G401.6 (cell line): ENCODE data around the gene STK4.

Experiments
- FAIRE-seq: peaks from 2 replicates; lab custom pipeline; 2012; peaks lifted over from hg19 to GRCh38; lab: Jason Lieb, UNC

Gene STK4

GRCh38 chr20:44966030-44966961, at the start of gene STK4:
Gene STK4 (plus strand): TSS chr20:44966512. CDS start chr20:44966569, 57 bp downstream.
- peak; percentile 23 for FAIRE-seq

DNA sequence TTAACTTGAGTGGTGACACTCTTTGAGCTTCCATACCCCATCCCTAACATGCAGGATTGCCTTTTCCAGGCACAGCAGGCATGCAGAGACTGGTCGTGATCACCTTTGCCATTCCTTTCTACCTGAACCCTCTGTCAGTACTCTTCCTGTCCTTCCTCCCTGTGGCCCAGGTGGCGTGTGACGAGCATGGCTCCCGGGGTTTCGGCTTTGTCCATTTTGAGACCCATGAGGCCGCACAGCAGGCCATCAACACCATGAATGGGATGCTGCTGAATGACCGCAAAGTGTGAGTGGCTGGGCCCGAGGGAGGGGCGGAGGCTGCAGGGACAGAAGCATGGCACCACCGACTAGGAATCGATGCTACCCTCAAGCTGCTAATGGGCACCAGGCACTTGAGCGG, 49.7 kb upstream of the STK4 start:
- no peak for FAIRE-seq

- no peak for FAIRE-seq
Observed at GRCh38 chr20:44917399-44917798, 48.9 kb upstream of the STK4 start.

GRCh38 chr20:44918342-44918741, 48.0 kb upstream of the STK4 start:
- no peak for FAIRE-seq

DNA sequence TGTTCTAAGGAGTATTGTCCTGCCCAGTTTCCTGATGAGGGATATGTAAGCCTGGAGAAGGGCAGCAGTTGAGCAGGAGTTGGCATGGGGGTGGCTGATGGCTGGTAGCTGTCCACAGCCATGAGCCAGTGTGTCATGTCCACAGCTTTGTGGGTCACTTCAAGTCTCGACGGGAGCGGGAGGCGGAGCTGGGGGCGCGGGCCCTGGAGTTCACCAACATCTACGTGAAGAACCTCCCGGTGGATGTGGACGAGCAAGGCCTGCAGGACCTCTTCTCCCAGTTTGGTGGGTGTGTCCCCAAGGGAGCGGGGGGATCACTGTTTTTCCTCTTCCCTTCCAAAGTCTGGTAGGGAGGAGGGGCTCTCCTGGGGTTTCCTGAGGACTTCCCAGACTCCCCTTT, 47.6 kb upstream of the STK4 start:
- no peak for FAIRE-seq

DNA sequence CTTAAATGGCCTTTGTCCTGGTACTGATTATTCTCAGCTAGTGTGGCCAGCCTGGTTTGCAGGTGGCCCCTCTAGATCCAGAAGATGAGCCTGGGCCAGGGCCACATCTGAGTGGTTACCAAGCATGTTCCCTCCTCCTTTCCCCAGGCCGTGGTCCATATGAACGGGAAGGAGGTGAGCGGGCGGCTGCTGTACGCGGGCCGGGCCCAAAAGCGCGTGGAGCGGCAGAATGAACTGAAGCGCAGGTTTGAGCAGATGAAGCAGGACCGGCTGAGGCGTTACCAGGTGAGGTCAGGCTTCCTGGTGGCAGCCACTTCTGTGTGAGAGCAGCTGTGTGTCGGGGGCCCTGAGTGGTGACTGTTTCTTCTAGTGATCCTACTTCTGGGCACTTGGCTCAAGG, 44.9 kb upstream of the STK4 start:
- FAIRE-seq: no peak

- FAIRE-seq: no peak
Observed at GRCh38 chr20:44924541-44924940, 41.8 kb upstream of the STK4 start.

DNA sequence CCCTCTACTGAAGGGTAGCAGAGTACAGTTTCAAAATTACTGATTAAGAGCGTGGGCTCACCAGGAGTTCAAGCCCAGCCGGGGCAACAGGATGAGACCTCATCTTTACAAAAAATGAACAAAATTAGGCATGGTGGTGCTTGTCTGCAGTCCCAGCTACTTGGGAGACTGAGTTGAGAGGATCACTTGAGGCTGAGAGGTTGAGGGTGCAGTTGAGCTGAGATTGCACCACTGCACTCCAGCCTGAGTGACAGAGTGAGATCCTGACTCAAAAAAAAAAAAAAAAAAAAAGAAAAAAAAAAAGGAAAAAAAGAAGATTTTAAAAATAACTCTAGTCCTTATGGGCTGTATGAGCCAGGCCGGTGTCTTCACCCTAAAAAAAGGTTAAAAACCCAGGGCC, 37.7 kb upstream of the STK4 start:
- no peak for FAIRE-seq

- FAIRE-seq: no peak
Observed at GRCh38 chr20:44930517-44931168, 35.7 kb upstream of the STK4 start.

- no peak for FAIRE-seq
Observed at GRCh38 chr20:44931911-44932310, 34.4 kb upstream of the STK4 start.

DNA sequence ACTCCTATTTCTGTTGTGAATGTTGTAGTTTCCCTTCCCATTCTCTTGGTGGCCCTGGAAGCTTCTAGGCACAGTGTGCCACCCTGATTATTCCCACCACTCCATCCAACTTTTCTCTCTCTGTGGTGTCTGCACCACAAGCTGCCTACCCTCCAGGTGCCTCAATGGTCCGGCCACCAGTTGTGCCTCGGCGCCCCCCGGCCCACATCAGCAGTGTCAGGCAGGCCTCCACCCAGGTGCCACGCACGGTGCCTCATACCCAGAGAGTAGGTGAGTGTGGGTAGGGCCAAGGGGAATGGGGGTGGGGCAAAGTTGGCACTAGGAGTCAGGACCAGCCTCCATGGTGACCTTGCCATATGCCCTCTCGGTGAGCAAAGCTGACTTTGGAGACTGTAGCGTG, 33.4 kb upstream of the STK4 start:
- no peak for FAIRE-seq

GRCh38 chr20:44936510-44936909, 29.8 kb upstream of the STK4 start:
- FAIRE-seq: no peak

DNA sequence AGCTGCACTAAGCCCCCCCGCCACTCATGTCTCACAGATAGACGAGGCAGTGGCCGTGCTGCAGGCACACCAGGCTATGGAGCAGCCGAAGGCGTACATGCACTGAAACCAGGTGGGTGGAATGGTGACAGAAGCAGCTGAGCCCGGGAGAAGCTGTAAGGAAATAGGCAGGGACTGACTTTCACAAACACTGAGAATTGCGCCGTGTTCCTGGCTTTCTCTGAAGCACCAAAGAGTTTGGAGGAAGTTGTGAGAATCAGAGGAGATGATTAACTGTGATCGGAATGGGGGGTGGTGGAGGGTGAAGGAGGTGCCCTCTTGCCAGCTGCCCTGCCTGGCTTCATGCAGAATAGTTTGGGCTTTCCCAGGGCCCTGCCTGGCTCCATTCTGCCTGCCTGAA, 27.7 kb upstream of the STK4 start:
- no peak for FAIRE-seq

- FAIRE-seq: no peak
Observed at GRCh38 chr20:44941120-44941691, 25.1 kb upstream of the STK4 start.

GRCh38 chr20:44942264-44942973, 23.9 kb upstream of the STK4 start:
- no peak for FAIRE-seq

DNA sequence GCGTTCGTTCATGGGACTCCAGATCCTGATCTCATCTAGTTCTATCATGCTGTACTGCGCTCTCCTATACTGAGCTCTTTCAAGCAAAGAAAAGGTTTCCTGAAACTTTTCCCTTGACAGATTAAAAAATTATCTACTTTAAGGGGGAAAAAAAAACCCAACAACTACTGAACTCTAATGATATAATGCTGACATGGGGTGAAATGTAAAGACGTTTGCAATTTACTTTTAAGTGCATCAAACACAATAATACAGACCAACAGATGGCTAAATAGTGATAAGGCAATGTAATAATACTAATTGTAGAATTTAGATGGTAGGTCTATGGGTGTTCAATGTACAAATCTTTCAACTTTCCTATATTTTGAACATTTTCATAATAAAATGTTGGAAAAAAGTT, 22.5 kb upstream of the STK4 start:
- no peak for FAIRE-seq

- FAIRE-seq: no peak
Observed at GRCh38 chr20:44945261-44945660, 21.1 kb upstream of the STK4 start.

GRCh38 chr20:44946271-44946852, 19.9 kb upstream of the STK4 start:
- FAIRE-seq: no peak

DNA sequence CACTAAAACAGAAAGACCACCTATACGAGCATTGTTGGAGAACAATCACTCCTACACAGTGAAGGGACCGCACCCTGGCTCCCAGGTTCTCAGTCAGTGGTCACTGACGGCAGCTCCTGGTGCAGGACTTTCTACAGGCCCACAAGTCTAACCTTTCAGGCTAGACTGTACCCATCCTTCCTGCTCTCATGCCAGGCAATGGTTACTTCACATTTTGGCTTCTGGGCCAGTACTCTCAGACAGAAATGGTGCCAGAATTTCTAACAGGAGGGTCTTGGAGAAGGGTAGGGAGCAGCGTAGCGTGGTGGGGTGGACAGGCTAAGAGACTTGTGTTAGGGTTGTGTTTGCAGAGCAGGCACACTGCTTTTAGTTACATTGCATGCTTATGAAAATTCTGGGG, 18.2 kb upstream of the STK4 start:
- no peak for FAIRE-seq

DNA sequence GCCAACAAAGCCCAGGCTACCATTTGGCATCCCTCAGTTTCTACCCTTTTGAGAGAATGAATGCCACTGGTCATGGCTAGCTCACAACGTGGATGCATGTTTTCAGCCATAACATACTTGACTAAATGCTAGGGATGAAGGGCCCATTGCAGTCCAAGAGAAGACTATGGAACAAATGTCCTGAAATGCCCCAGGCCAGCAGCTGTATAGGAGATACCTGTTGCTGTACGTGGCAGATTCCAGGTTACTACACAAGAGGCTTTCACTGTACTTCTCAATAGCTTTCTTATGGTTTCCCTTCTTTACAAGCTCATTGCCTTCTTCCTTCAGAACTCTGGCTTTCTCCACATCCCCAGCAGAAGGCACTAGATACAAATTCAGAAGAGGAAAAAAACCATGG, 17.8 kb upstream of the STK4 start:
- FAIRE-seq: no peak

DNA sequence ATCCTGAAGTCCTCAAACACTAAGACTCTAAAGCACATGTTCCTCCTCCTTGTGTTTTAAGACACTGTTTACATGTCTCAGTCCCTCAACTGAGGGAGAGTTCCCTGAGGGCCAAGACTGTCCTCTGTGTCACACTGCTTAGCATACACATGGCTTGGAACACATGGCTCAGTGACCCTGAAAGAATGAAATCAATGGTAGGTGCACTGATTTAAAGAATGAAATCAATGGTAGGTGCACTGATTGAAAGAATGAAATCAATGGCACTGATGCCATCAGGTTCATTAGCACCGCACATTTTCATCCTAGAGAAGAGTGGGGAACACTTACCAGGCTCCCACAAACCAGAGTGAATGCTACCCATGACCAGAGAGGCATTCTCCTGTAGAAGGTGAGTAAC, 15.9 kb upstream of the STK4 start:
- FAIRE-seq: no peak

DNA sequence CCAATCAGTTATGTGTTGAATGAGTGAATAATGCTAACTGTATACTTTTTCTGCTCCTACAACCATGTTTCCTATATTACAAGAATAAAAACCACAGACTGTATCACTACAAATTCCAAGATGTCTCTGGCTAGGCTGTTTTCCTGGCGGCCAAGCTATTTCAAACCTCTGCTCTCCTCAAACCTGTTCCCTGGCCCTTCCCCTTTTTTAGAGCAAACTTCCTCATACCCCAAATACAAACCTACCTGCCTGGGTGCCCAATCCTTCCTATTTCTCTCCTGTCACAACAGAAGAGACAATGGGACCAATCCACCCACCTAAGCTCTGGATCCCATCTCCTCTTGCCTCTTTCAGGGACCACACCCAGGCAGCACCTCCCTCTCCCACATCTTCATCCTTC, 13.6 kb upstream of the STK4 start:
- FAIRE-seq: no peak
